Measurements from ENCODE around the gene BRD4. TPM values are rescaled to one million over a fixed set of nuclear protein-coding genes. Genes with fewer than 3 reads are reported as not detected.

Gene BRD4
- total and polyA plus RNA-seq, 10 of the 15 experiments (the other 5 are each of a cell fraction or from before 2014, with no cell fraction given): 5.3 to 84.4 (median 11.8) TPM

DNA sequence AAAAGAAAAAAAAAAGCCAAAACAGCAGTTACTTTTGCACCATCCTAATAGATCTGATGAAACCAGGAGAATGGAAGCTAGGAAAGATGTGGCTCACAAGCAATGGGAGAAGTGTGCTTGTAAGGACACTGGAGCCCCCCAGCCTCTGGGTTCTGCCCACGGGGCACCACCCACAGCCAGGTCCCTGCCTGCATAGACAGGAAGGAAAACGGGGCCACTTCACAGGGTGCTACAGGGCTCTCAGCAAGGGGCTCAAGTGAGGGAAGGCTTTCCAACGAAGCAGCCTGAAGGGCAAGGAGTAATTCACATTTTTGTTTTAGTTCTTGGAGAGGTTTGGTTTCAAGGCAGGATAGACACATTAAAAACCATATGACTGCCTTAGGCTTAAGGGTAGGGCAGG, 42.7 kb downstream of the BRD4 start (continued):
- TF ChIP-seq ZBTB4 (CRISPR knock-in tag; IDR thresholded peaks at IDR 0.05): no peak
- TF ChIP-seq, protein P1, sequence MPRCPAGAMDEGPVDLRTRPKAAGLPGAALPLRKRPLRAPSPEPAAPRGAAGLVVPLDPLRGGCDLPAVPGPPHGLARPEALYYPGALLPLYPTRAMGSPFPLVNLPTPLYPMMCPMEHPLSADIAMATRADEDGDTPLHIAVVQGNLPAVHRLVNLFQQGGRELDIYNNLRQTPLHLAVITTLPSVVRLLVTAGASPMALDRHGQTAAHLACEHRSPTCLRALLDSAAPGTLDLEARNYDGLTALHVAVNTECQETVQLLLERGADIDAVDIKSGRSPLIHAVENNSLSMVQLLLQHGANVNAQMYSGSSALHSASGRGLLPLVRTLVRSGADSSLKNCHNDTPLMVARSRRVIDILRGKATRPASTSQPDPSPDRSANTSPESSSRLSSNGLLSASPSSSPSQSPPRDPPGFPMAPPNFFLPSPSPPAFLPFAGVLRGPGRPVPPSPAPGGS (IDR thresholded peaks at IDR 0.05; ENCODE audit: borderline replicate concordance, insufficient read depth, low read depth, low read length, poor library complexity, severe bottlenecking): no peak

DNA sequence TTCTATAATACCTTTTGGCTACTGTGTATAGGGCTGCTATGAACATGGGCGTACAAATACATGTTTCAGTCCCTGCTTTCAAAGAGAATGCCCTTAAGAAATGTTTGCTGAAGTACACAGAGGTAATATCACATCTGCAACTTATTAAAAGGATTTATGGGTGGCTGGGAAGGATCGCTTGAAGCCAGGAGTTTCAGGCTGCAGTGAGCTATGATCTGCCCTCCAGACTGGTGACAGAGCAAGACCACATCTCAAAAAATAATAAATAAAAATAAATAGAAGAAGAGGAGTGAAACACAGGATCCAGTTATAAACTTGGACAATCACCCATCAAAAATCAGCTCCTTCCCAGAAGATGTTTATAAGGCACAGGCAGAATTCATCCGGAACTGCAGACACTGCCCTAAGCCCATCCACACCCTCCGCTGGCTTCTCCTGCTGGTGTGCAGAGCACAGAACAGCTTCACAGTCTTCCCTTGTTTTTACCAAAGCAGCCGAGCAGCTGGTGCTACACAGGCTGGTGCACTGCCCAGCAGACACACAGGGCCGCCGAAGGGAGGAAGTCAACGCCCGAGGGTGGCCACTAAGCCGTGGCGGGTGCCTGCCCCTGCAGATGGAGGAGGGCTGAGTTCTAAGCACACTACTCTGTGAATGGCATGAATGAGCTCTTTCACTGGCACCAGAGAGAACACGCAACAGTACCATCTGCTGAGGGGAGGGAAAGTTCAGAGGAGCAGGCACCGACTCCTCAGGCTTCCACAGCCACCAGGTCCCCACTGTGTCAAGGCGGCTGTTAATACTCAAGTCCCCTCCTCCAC, 44.0 kb downstream of the BRD4 start:
- H3K27ac ChIP-seq (ENCODE audit: control insufficient read depth, insufficient read depth): peak overlapping the region; percentile 68

More for the DNA sequence above, 44.0 kb downstream of the BRD4 start:
- ChIA-PET RAD21 (ENCODE audit: unreplicated experiment) (interaction anchor here (0.8 to 2.0 kb wide), 10 partner anchors 23 to 131 kb away, joined by 3 to 15 read pairs (median 3); partner anchors contain the start of genes AKAP8 and BRD4), POLR2A (interaction anchor here (0.6 to 2.5 kb wide), 7 partner anchors 38 to 857 kb away, joined by 3 to 9 read pairs (median 5); partner anchors contain the start of genes AKAP8 and BRD4), CTCF (interaction anchor here (0.9 to 1.7 kb wide), 10 partner anchors 11 to 132 kb away, joined by 3 to 7 read pairs (median 3); no protein-coding TSS in a partner anchor), SMC1A (ENCODE audit: uncharacterized antibody, unreplicated experiment) (interaction anchor here (0.5 to 3.0 kb wide), 9 partner anchors 9 to 128 kb away, joined by 3 to 11 read pairs (median 3); partner anchors contain the start of gene AKAP8)
- peaks cover 2 to 8% of the 10 kb centered on the region in 2 experiments; a peak in 2 of 4 replicates for H3K36me3 ChIP-seq (ENCODE audit: control insufficient read depth in 2 of 2, insufficient read depth in 2 of 2, low read length in 1 of 2)
- in situ Hi-C loops (cut with MboI) (no loop called here), intact Hi-C loops (cut with micrococcal nuclease; ENCODE audit: unreplicated experiment) (no loop called here)
- H3K9me3 ChIP-seq (replicated peaks; ENCODE audit: control insufficient read depth, insufficient read depth, low read length): no peaks in the 10 kb centered on the region
- no peak for DNase-seq (ENCODE audit: low read depth, low spot score)
- FAIRE-seq: no peak
- peaks cover 96% of the 10 kb centered on the region for H3K79me2 ChIP-seq (ENCODE audit: control insufficient read depth, insufficient read depth, low read length)
- H2AFZ ChIP-seq (ENCODE audit: control insufficient read depth, low read depth, low read length): no peak overlapping the region
- peak overlapping the region; percentile 28 for H3K9ac ChIP-seq (ENCODE audit: control insufficient read depth, insufficient read depth, low read length)
- WGBS (ENCODE audit: insufficient coverage, insufficient replicate concordance, low lambda C conversion rate, missing lambda C conversion rate): 8% methylated on average over 14 of the region's 14 CpGs
- H3K27me3 ChIP-seq (replicated peaks in 1 of 2; ENCODE audit: control insufficient read depth in 2 of 2, insufficient read depth in 2 of 2, low read length in 1 of 2): no peaks in the 10 kb centered on the region
- peaks cover 24% of the 10 kb centered on the region for H4K20me1 ChIP-seq (ENCODE audit: control insufficient read depth, insufficient read depth)
- peak; percentile 45 for TF ChIP-seq SPI1 (IDR thresholded peaks at IDR 0.05; ENCODE audit: borderline replicate concordance, insufficient read depth, low read depth, low read length)
- TF ChIP-seq ELK1 (IDR thresholded peaks at IDR 0.05; ENCODE audit: low read depth, low read length): no peak
- no peak for TF ChIP-seq NFXL1 (IDR thresholded peaks at IDR 0.05; ENCODE audit: borderline replicate concordance)
- no peak for TF ChIP-seq MEF2B (IDR thresholded peaks at IDR 0.05; ENCODE audit: partially characterized antibody, poor library complexity, severe bottlenecking)
- TF ChIP-seq, protein P2, sequence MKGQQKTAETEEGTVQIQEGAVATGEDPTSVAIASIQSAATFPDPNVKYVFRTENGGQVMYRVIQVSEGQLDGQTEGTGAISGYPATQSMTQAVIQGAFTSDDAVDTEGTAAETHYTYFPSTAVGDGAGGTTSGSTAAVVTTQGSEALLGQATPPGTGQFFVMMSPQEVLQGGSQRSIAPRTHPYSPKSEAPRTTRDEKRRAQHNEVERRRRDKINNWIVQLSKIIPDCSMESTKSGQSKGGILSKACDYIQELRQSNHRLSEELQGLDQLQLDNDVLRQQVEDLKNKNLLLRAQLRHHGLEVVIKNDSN (IDR thresholded peaks at IDR 0.05; ENCODE audit: borderline replicate concordance, extremely low read length, insufficient read depth, low read depth, low read length): no peak
- H3K4me2 ChIP-seq (ENCODE audit: control insufficient read depth, insufficient read depth): peak overlapping the region; percentile 62
- peak; percentile 71 for ATAC-seq
- peak overlapping the region; percentile 44 for H3K4me3 ChIP-seq
- peaks cover 83% of the 10 kb centered on the region for H3K4me1 ChIP-seq (ENCODE audit: control insufficient read depth, insufficient read depth, low read length)
- no TSS peak for BruUV-seq (replicated peaks)
